Activated T-cell treated with anti-CD3 and anti-CD28 coated beads, Interleukin-2, amount 50 U/mL, for 24 hours (primary cell): ENCODE measurements around the gene C1R.

Experiments
- DNase-seq: peaks from one replicate; pipeline ENCODE4 v3.0.0-alpha.2; 2020
- H3K27ac Mint-ChIP-seq: 2 replicates; pipeline ENCODE4 v1.8.0; 2020; ENCODE audit warnings: mild to moderate bottlenecking, mixed read lengths
- H3K27me3 Mint-ChIP-seq: 2 replicates; pipeline ENCODE4 v1.8.0; 2020; ENCODE audit warnings: mixed read lengths
- H3K36me3 Mint-ChIP-seq: 2 replicates; pipeline ENCODE4 v1.8.0; 2020; ENCODE audit warnings: low read depth, mixed read lengths
- H3K4me1 Mint-ChIP-seq: 2 replicates; pipeline ENCODE4 v1.8.0; 2020; ENCODE audit warnings: low read depth, mixed read lengths
- H3K4me3 Mint-ChIP-seq: 2 replicates; pipeline ENCODE4 v1.8.0; 2020; ENCODE audit warnings: mild to moderate bottlenecking, moderate library complexity, mixed read lengths
- H3K9me3 Mint-ChIP-seq: 2 replicates; pipeline ENCODE4 v1.8.0; 2020; ENCODE audit warnings: mixed read lengths

Gene C1R

DNA sequence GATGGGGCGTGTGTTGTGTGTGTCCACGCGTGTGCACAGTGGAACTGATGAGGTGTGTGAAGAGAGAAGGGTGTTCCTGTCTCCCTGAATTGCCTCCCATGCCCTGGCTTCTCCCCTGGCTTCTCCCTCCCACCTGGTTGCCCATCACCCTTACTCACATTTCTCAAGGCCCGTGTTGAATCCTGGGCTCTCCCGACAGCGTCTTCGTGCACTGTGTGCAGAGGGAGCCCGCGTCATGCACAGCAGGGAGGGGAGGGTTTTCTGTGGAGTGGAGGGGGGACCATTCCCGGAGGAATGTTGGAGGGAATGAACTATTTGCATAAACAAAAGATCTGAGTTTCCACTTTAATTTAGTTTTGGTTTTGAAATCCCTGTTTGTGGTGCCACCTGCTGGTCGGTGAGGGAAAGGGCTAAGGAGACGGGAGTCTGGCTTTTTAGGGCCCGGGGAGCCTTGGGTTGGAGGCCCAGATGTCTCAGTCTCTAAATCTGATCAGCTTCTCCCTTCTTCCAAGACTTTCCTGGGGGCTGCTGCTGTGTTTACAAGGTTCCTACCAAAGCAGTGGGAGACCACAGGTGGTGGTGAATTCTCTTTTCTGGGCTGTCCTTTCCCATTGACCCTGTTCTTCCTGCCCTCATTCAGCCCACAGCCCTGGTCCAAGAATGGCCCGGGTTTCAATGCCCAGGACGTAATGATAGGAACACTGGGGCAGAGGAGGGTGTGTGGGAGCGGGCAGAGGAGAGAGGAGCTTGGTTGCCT is at the start of gene C1R:
Gene C1R (minus strand): TSS at position 217 of the 757 bp plus-strand sequence. CDS start 57 bp downstream, at position 160.
- H3K27ac Mint-ChIP-seq: peak within 1 kb of the TSS; percentile 85
- H3K9me3 Mint-ChIP-seq: no peaks in the 10 kb centered on the region
- peaks cover 2% of the 10 kb centered on the region for H3K27me3 Mint-ChIP-seq
- peaks cover 9% of the 10 kb centered on the region for H3K4me1 Mint-ChIP-seq
- no peaks in the 10 kb centered on the region for H3K36me3 Mint-ChIP-seq
- DNase-seq: peak; percentile 79
- H3K4me3 Mint-ChIP-seq: peak within 1 kb of the TSS; percentile 78

DNA sequence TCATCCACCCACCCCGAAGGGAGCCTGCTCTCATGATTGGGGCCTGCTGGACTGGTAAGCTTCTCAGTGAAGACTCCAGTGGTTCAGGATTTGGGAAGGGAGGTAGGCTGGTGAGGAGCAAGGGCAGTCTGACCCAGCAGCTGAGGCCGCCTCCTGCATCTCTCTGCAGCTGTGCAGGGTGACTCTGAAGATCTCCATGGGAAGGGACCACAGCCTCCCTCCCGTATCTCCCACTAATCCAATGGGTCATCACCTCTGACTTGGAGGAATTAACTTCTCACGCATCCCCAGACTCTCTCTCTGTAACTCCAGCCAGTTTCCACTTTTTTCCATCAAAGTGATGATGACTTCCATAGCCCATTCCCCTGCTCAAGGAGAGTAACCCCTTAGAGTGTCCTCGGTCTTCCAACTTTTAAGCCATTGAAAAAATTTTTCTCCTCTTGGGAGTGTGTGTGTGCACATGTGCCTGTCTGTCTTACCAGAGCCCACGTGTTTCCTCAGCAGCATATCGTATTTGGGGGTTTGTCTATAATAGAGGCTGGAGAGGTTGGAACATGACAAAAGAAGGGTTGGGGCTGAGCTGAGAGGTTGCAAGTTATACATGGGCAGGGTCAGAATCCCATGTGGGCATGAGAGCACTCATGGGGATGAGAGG is 49.2 kb upstream of the C1R start:
- H3K27me3 Mint-ChIP-seq: no peaks in the 10 kb centered on the region
- no peaks in the 10 kb centered on the region for H3K9me3 Mint-ChIP-seq
- H3K4me3 Mint-ChIP-seq: no peak overlapping the region
- peak overlapping the region; percentile 11 for H3K27ac Mint-ChIP-seq
- peaks cover 58% of the 10 kb centered on the region for H3K36me3 Mint-ChIP-seq
- no peak for DNase-seq
- peaks cover 3% of the 10 kb centered on the region for H3K4me1 Mint-ChIP-seq

GRCh38 chr12:7139200-7139599 is 47.0 kb upstream of the C1R start:
- DNase-seq: no peak
- Mint-ChIP-seq H3K27me3 (no peaks in the 10 kb centered on the region), H3K36me3 (peaks cover 69% of the 10 kb centered on the region), H3K27ac (no peak overlapping the region), H3K4me1 (peaks cover 3% of the 10 kb centered on the region), H3K4me3 (no peak overlapping the region), H3K9me3 (no peaks in the 10 kb centered on the region)

DNA sequence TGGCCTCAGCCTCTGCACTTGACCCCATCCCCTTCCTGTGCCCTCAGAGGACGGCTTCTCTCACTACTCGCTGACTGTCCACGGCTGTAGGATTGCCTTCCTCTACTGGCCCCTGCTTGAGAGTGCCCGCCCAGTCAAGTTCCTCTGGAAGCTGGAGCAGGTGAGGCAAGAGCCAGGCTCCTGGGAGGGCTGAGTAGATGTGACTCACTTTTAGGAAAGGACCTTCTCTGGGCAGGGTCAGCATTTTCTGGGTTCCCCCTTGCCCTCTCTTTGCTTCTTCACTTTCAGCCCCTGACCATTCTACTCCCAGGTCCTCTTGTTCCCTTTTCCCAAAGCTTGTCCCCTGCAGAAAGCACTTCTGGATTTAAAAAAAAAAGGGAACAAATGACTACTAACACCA is 45.7 kb upstream of the C1R start:
- peaks cover 3% of the 10 kb centered on the region for H3K4me1 Mint-ChIP-seq
- H3K9me3 Mint-ChIP-seq: no peaks in the 10 kb centered on the region
- H3K27me3 Mint-ChIP-seq: no peaks in the 10 kb centered on the region
- no peak overlapping the region for H3K4me3 Mint-ChIP-seq
- peaks cover 62% of the 10 kb centered on the region for H3K36me3 Mint-ChIP-seq
- DNase-seq: no peak
- no peak overlapping the region for H3K27ac Mint-ChIP-seq

DNA sequence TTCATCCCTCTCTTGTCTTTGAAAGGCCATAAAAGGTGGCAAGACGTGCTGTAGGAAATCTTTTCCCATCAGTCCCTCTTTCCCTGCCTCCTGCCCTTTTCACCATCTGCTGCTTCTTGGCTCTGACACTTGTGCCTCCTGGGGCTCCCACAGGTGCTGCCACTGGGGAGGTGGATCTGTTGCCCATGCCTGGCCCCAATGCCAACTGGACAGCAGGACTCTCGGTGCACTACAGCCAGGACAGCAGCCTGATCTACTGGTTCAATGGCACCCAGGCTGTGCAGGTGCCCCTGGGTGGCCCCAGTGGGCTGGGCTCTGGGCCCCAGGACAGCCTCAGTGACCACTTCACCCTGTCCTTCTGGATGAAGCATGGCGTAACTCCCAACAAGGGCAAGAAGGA is 44.4 kb upstream of the C1R start:
- H3K9me3 Mint-ChIP-seq: no peaks in the 10 kb centered on the region
- H3K4me3 Mint-ChIP-seq: no peak overlapping the region
- H3K36me3 Mint-ChIP-seq: peaks cover 57% of the 10 kb centered on the region
- no peak for DNase-seq
- peaks cover 11% of the 10 kb centered on the region for H3K4me1 Mint-ChIP-seq
- H3K27me3 Mint-ChIP-seq: no peaks in the 10 kb centered on the region
- H3K27ac Mint-ChIP-seq: no peak overlapping the region

GRCh38 chr12:7136071-7136470 is 43.8 kb upstream of the C1R start:
- no peak overlapping the region for H3K4me3 Mint-ChIP-seq
- peaks cover 17% of the 10 kb centered on the region for H3K4me1 Mint-ChIP-seq
- no peak overlapping the region for H3K27ac Mint-ChIP-seq
- H3K27me3 Mint-ChIP-seq: no peaks in the 10 kb centered on the region
- H3K9me3 Mint-ChIP-seq: no peaks in the 10 kb centered on the region
- no peak for DNase-seq
- H3K36me3 Mint-ChIP-seq: peaks cover 51% of the 10 kb centered on the region

DNA sequence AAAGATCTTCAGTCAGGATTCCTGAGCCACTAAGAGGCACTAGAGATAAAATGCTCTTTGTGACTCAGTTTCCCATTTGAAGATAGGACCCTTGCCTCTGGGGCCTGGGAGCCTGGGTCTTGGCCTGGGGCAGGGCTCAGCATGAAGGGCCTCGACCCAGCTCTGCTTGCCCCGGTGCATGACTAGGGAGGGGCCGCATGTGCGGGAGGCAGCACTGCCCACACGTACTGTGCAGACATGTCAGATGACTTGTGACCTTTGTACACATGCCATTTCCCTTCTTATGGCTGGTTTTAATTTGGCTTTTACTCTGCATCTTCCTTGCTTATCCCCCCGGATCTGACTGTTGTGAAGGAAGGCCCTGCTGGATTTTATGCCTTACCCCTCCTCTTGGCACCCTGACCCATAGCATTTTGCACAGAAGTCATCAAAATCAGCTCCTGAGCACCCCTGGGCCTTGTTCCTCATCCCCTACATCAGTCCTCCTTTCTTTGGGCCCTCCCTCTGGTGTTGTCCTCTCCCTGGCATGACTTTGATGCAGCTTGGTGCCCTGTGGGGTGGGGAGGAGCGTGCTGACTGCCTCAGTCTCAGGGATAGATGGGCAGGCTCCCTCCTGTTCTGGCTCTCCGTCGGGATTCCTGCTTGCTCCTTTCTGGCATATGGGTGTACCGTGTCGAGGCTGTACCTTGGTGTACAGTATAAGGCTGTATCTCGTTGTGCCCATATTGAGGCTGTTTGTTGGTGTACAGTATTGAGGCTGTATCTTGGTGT is 42.3 kb upstream of the C1R start:
- Mint-ChIP-seq H3K36me3 (peaks cover 46% of the 10 kb centered on the region), H3K4me3 (no peak overlapping the region), H3K4me1 (peaks cover 29% of the 10 kb centered on the region), H3K9me3 (no peaks in the 10 kb centered on the region), H3K27ac (no peak overlapping the region), H3K27me3 (no peaks in the 10 kb centered on the region)
- DNase-seq: no peak

- Mint-ChIP-seq H3K36me3 (peaks cover 22% of the 10 kb centered on the region), H3K4me3 (peak overlapping the region; percentile 81), H3K27ac (peak overlapping the region; percentile 60), H3K27me3 (no peaks in the 10 kb centered on the region), H3K4me1 (peaks cover 37% of the 10 kb centered on the region), H3K9me3 (no peaks in the 10 kb centered on the region)
- DNase-seq: peak; percentile 43
Observed at GRCh38 chr12:7131502-7131866, 39.2 kb upstream of the C1R start.

DNA sequence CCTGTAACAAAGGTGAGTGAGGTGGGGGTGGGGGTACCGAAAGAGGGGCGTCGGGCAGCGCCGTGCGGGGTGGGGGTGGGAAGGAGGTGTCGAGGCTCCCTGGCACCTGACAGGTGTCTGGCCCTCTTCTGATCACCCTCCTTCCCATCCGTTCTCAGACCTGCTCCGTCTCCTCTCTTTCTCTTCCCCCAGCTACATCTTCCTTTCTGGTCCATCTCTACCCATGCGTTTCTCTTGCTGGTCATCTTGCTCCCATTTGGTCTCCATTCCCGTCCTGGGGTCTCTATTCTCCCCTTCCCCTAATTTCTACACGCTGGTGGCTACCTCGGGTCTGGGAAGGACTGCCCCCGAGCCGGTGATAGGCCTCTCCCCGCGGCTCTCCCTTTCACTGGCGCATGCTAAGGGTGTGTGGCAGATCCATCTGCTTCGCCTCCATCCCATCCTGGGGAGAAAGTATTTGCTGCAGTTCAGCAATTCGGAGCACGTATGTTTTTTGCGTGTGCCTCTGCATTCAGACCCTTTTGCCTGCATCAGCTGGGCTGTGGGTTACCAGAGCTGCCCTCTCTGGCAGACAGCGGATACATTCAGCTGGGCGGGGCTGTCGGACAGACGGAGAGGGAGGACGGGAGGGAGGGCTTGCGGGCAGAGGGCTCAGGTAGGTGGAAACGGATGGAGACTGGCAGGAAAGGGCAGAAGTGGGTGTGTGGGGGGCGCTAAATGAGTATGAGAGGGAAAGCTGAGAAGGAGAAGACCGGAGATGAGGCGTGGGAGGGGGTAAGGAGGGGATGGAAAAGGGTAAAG is 38.7 kb upstream of the C1R start:
- Mint-ChIP-seq H3K36me3 (peaks cover 16% of the 10 kb centered on the region), H3K4me1 (peaks cover 37% of the 10 kb centered on the region), H3K4me3 (peak overlapping the region; percentile 81), H3K9me3 (no peaks in the 10 kb centered on the region), H3K27ac (peak overlapping the region; percentile 60), H3K27me3 (no peaks in the 10 kb centered on the region)
- DNase-seq: peak; percentile 67

GRCh38 chr12:7129872-7130691 is 37.8 kb upstream of the C1R start, which contains the start of gene CLSTN3:
TSS of gene CLSTN3 (plus strand) at chr12:7130371. CDS start at chr12:7130649, 278 bp downstream.
- H3K36me3 Mint-ChIP-seq: peaks cover 8% of the 10 kb centered on the region
- DNase-seq: peak; percentile 88
- H3K4me1 Mint-ChIP-seq: peaks cover 37% of the 10 kb centered on the region
- no peaks in the 10 kb centered on the region for H3K27me3 Mint-ChIP-seq
- H3K9me3 Mint-ChIP-seq: no peaks in the 10 kb centered on the region
- H3K4me3 Mint-ChIP-seq: peak within 1 kb of the TSS; percentile 81
- peak within 1 kb of the TSS; percentile 80 for H3K27ac Mint-ChIP-seq

DNA sequence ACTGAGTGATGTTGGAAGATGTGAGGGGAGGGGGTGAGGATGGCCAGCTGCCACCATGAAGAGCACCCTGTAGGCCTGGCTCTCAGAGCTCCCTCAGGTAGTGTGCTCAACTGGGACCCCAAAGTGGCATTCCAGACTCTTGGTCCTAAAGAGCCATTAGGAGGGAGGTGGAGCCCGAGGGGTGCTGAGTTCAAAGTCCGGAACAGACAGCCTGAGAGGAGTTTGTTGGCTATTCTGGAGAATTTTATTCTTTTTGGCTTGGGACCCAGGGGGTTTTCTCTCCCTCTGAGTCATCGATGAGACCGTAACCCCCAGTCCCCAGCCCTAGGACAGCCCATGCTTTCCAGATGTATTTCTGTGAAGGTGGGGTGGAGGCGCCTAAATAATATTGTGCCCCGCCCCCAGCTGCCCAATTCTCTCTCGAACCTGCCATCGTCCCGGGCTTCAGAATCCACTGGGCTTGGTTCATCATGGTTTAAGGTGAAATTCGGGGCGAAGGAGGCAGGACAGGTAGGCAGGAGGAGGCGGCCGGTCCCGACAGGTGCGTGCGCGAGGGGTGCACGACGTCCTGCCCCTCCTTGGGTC is 37.1 kb upstream of the C1R start:
- H3K9me3 Mint-ChIP-seq: no peaks in the 10 kb centered on the region
- no peaks in the 10 kb centered on the region for H3K27me3 Mint-ChIP-seq
- peaks cover 4% of the 10 kb centered on the region for H3K36me3 Mint-ChIP-seq
- peaks cover 37% of the 10 kb centered on the region for H3K4me1 Mint-ChIP-seq
- H3K4me3 Mint-ChIP-seq: peak overlapping the region; percentile 81
- H3K27ac Mint-ChIP-seq: no peak overlapping the region
- no peak for DNase-seq

GRCh38 chr12:7128681-7129286 is 36.5 kb upstream of the C1R start, which contains the start of gene RBP5:
TSS of gene RBP5 (minus strand) at chr12:7128889. CDS start at chr12:7128775, 114 bp downstream.
- Mint-ChIP-seq H3K9me3 (no peaks in the 10 kb centered on the region), H3K27ac (no peak within 1 kb of the TSS), H3K4me1 (peaks cover 37% of the 10 kb centered on the region), H3K27me3 (no peaks in the 10 kb centered on the region), H3K36me3 (peaks cover 2% of the 10 kb centered on the region), H3K4me3 (peak within 1 kb of the TSS; percentile 81)
- DNase-seq: no peak
